Muscle of arm (tissue), 12 donors: ENCODE results near the gene TFDP2. TPM values are rescaled to one million over a fixed set of nuclear protein-coding genes. Genes with fewer than 3 reads are reported as not detected.

Source experiments
- polyA plus RNA-seq, 12 donors: library from polyadenylated mRNA; unstranded; fragments of 120-200 nt; gene quantifications; one replicate each; pipeline ENCODE4 v1.2.1, GENCODE V29; 2013; ENCODE audit not compliant: insufficient read length in 12 of 12

TFDP2 gene
- polyA plus RNA-seq, 12 donors = 24.5 to 82.9 (median 44.4) TPM

Other genes starting within 250 kb of the TFDP2 start
- gene GK5, start 76.0 kb upstream of the TFDP2 start, polyA plus RNA-seq = 10 to 100 TPM in 6 of 12 donors, 1 to 10 TPM in 5, not detected in 1; 5.9 to 23.7 (median 10.3) TPM